ENCODE data around the gene ACAT2.
"Not testable (repeated sequence)": the region's sequence is repeated elsewhere in the genome, so short reads cannot be mapped to it uniquely, and the experiment has no call there.

ACAT2 gene

GRCh38 chr6:159777240-159777904, 15.5 kb downstream of the ACAT2 start:
- Histone ChIP-seq H3K9me3 (ENCODE audit: control insufficient read depth, insufficient read depth, low read length) (no peaks in the 10 kb centered on the region), H3K4me1 (ENCODE audit: insufficient read depth, low read length) (no peaks in the 10 kb centered on the region), H3K36me3 (ENCODE audit: insufficient read depth, low read length) (peaks cover 29% of the 10 kb centered on the region), H3K9ac (ENCODE audit: low read depth, low read length) (no peak overlapping the region)

- H3K9me3 ChIP-seq (ENCODE audit: control insufficient read depth, insufficient read depth, low read length) = no peaks in the 10 kb centered on the region
- H3K36me3 ChIP-seq (ENCODE audit: insufficient read depth, low read length) = peaks cover 36% of the 10 kb centered on the region
- H3K9ac ChIP-seq (ENCODE audit: low read depth, low read length) = no peak overlapping the region
- no peaks in the 10 kb centered on the region for H3K4me1 ChIP-seq (ENCODE audit: insufficient read depth, low read length)
Observed at GRCh38 chr6:159778131-159778530, 16.3 kb downstream of the ACAT2 start.

- H3K9me3 ChIP-seq (ENCODE audit: control insufficient read depth, insufficient read depth, low read length) = no peaks in the 10 kb centered on the region
- H3K4me1 ChIP-seq (ENCODE audit: insufficient read depth, low read length) = no peaks in the 10 kb centered on the region
- no peak overlapping the region for H3K9ac ChIP-seq (ENCODE audit: low read depth, low read length)
- peaks cover 38% of the 10 kb centered on the region for H3K36me3 ChIP-seq (ENCODE audit: insufficient read depth, low read length)
Observed at GRCh38 chr6:159778542-159779103, 16.8 kb downstream of the ACAT2 start.

DNA sequence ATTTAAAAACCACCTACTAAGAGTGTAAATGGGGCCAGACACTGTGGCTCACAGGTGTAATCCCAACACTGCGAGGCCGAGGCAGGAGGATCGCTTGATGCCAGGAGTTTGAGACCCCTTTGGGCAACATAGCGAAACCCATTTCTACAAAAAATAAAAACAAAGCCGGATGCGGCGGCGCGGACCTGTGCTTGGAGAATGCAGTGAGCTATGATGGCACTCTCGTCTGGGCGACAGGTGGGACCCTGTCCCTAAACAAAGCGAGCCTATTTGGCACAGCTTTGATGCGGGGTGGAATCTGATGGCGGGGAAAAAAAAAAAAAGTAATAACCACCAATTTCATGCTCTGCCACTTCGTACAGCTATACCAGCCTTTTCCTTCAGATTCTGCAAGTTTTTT, 26.4 kb downstream of the ACAT2 start:
- Histone ChIP-seq H3K9ac (ENCODE audit: low read depth, low read length) (peak overlapping the region; percentile 91), H3K9me3 (ENCODE audit: control insufficient read depth, insufficient read depth, low read length) (no peaks in the 10 kb centered on the region), H3K4me1 (ENCODE audit: insufficient read depth, low read length) (peaks cover 5% of the 10 kb centered on the region; the same call in 1 of the 2 replicates), H3K36me3 (ENCODE audit: insufficient read depth, low read length) (peaks cover 35% of the 10 kb centered on the region)

- Histone ChIP-seq H3K9me3 (ENCODE audit: control insufficient read depth, insufficient read depth, low read length) (no peaks in the 10 kb centered on the region), H3K36me3 (ENCODE audit: insufficient read depth, low read length) (peaks cover 35% of the 10 kb centered on the region), H3K9ac (ENCODE audit: low read depth, low read length) (peak overlapping the region; percentile 91), H3K4me1 (ENCODE audit: insufficient read depth, low read length) (peaks cover 5% of the 10 kb centered on the region; the same call in 1 of the 2 replicates)
Observed at GRCh38 chr6:159788753-159789376, 27.0 kb downstream of the ACAT2 start.

DNA sequence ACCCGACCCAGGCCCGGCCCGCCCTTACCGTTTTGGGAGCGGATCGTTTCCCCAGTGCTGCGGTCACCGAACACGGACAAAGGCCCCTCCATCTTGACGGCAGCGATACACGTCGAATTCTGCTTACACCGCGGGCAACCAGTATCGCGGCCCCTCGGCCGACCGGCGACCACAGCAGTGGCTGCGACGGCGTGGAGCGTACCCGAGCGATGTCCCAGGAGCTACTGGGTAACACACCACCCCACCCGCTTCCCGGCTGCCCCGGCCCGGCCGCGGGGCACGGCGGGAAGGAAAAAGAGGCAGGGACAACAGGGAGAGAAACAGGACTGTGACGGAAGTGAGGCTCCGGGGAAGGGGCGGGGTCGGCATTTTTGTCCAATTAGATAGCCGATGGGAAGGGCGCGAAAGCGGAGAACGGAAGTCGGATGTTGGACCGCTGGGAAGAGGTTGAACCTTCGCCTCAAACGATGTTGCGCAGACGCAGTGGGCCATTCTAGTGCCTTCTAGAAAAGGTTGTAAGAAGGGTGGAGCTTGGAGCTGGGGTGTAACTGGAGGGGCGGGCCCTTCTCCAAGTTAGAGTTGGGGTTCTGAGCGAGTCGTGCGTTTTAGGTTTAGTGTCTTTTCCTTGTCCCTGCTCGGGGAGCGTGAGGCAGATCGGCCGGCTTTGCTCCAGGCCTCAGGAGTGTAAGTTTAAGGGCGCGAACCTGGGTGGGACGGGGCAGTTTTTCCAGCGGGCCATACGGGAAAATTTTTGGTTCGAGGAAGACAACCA, 27.7 kb downstream of the ACAT2 start, which contains the start of gene TCP1:
TSS of gene TCP1 (minus strand) at position 226 of the 772 bp plus-strand sequence. CDS start at position 92, 134 bp downstream.
- Histone ChIP-seq H3K4me1 (ENCODE audit: insufficient read depth, low read length) (peaks cover 5% of the 10 kb centered on the region; the same call in 1 of the 2 replicates), H3K36me3 (ENCODE audit: insufficient read depth, low read length) (peaks cover 33% of the 10 kb centered on the region), H3K9me3 (ENCODE audit: control insufficient read depth, insufficient read depth, low read length) (no peaks in the 10 kb centered on the region), H3K9ac (ENCODE audit: low read depth, low read length) (peak within 1 kb of the TSS; percentile 91)

- peaks cover 29% of the 10 kb centered on the region for H3K36me3 ChIP-seq (ENCODE audit: insufficient read depth, low read length)
- H3K9me3 ChIP-seq (ENCODE audit: control insufficient read depth, insufficient read depth, low read length) = no peaks in the 10 kb centered on the region
- peaks cover 5% of the 10 kb centered on the region; the same call in 1 of the 2 replicates for H3K4me1 ChIP-seq (ENCODE audit: insufficient read depth, low read length)
- H3K9ac ChIP-seq (ENCODE audit: low read depth, low read length) = peak within 1 kb of the TSS; percentile 91
Observed at GRCh38 chr6:159790149-159790955, 28.5 kb downstream of the ACAT2 start, which contains the start of gene MRPL18. Gene MRPL18 (plus strand): TSS chr6:159790467. CDS start chr6:159790588, 121 bp downstream.

GRCh38 chr6:159790956-159791598, 29.2 kb downstream of the ACAT2 start:
- H3K36me3 ChIP-seq (ENCODE audit: insufficient read depth, low read length) = peaks cover 23% of the 10 kb centered on the region
- H3K9ac ChIP-seq (ENCODE audit: low read depth, low read length) = peak overlapping the region; percentile 91
- H3K4me1 ChIP-seq (ENCODE audit: insufficient read depth, low read length) = peaks cover 5% of the 10 kb centered on the region; the same call in 1 of the 2 replicates
- no peaks in the 10 kb centered on the region for H3K9me3 ChIP-seq (ENCODE audit: control insufficient read depth, insufficient read depth, low read length)

DNA sequence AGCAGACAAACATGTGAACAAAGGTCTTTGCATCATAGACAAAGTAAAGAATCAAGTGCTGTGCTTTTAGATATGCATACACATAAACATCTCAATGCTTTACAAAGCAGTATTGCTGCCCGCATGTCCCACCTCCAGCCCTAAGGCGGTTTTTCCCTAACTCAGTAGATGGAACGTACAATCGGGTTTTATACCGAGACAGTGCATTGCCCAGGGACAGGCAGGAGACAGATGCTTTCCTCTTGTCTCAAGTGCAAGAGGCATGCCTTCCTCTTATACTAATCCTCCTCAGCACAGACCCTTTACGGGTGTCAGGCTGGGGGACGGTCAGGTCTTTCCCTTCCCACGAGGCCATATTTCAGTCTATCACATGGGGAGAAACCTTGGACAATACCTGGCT, 33.1 kb downstream of the ACAT2 start:
- not testable (repeated sequence) for H3K9ac ChIP-seq (ENCODE audit: low read depth, low read length); H3K9me3 ChIP-seq (ENCODE audit: control insufficient read depth, insufficient read depth, low read length); H3K4me1 ChIP-seq (ENCODE audit: insufficient read depth, low read length)
- H3K36me3 ChIP-seq (ENCODE audit: insufficient read depth, low read length) = peaks cover 12% of the 10 kb centered on the region; the same call in 1 of the 2 replicates

DNA sequence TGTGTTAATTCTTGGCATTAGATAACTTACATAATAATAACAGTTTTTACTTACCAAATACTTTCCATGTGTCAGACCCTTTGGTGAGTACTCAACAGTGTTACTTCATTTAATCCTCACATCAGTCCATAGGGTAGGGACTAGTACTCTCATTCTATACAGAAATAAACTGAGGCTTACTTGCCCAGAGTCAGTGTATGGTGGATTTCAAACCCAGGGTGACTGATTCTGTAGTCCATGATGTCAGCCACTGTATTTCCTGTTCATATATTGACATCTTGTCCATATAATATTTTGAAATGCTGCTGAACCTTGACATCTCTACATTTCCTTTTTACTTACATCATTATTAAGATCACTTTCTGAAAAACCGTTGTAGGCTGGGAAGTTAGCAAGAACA, 35.7 kb downstream of the ACAT2 start:
- Histone ChIP-seq H3K36me3 (ENCODE audit: insufficient read depth, low read length) (peaks cover 6% of the 10 kb centered on the region; the same call in 1 of the 2 replicates), H3K9me3 (ENCODE audit: control insufficient read depth, insufficient read depth, low read length) (no peaks in the 10 kb centered on the region), H3K9ac (ENCODE audit: low read depth, low read length) (no peak overlapping the region), H3K4me1 (ENCODE audit: insufficient read depth, low read length) (no peaks in the 10 kb centered on the region)

- Histone ChIP-seq H3K9ac (ENCODE audit: low read depth, low read length) (no peak within 1 kb of the TSS), H3K4me1 (ENCODE audit: insufficient read depth, low read length) (no peaks in the 10 kb centered on the region), H3K9me3 (ENCODE audit: control insufficient read depth, insufficient read depth, low read length) (no peaks in the 10 kb centered on the region), H3K36me3 (ENCODE audit: insufficient read depth, low read length) (no peaks in the 10 kb centered on the region)
Observed at GRCh38 chr6:159800141-159800865, 38.5 kb downstream of the ACAT2 start, which contains the start of gene PNLDC1. Gene PNLDC1 (plus strand): TSS chr6:159800276. CDS start chr6:159800308, 32 bp downstream.

DNA sequence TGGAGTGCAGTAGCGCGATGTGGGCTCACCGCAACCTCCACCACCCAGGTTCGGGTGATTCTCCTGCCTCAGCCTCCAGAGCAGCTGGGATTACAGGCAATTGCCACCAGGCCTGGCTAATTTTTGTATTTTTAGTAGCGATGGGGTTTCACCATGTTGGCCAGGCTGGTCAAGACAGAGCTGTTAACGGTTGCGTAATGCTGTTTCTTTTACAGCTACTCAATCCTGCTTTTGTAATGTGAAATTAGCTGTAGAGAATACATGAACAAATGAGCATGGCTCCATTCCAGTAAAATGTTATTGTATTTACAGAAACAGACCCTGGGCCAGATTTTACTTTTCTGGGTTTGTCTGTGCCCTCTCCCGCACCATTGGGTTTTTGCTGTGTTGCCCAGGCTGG, 40.1 kb downstream of the ACAT2 start:
- Histone ChIP-seq H3K4me1 (ENCODE audit: insufficient read depth, low read length) (no peaks in the 10 kb centered on the region), H3K9ac (ENCODE audit: low read depth, low read length) (no peak overlapping the region), H3K9me3 (ENCODE audit: control insufficient read depth, insufficient read depth, low read length) (no peaks in the 10 kb centered on the region), H3K36me3 (ENCODE audit: insufficient read depth, low read length) (no peaks in the 10 kb centered on the region)

DNA sequence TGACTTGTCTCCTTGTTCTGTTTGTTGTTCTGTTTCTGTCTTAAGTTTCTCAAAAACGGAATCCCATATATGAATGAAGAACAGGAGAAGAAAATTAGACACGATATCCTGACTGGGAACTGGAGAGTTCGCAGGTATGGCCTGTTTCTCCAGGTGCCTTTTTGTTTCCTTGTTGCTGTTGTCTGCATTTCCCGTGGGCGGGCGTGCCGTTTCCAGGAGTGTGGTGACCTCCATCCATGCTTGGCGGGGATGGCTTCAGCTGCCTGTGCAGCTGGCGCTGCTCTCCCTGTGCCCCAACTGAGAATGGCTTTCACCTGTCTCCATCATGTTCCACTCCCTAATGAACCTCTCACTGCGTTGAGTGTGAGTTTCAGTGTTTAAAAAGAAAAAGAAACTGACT, 42.7 kb downstream of the ACAT2 start:
- Histone ChIP-seq H3K36me3 (ENCODE audit: insufficient read depth, low read length) (no peaks in the 10 kb centered on the region), H3K4me1 (ENCODE audit: insufficient read depth, low read length) (no peaks in the 10 kb centered on the region), H3K9me3 (ENCODE audit: control insufficient read depth, insufficient read depth, low read length) (no peaks in the 10 kb centered on the region), H3K9ac (ENCODE audit: low read depth, low read length) (no peak overlapping the region)
